AG08396 (cell line): ENCODE data around the gene ZNF579.
A peak's percentile ranks its signal among the peaks of the same experiment; 100 is the strongest.
"Not testable (repeated sequence)": the region's sequence is repeated elsewhere in the genome, so short reads cannot be mapped to it uniquely, and the experiment has no call there.

Experiments used
- DNase-seq: peaks from one replicate; pipeline ENCODE4 v3.0.0; 2012; ENCODE audit warnings: low spot score, mixed read lengths

ZNF579 gene

GRCh38 chr19:55593096-55593772 lies 12.6 kb upstream of the ZNF579 start:
- DNase-seq, result no peak

GRCh38 chr19:55592391-55593090 lies 11.9 kb upstream of the ZNF579 start:
- no peak for DNase-seq

DNA sequence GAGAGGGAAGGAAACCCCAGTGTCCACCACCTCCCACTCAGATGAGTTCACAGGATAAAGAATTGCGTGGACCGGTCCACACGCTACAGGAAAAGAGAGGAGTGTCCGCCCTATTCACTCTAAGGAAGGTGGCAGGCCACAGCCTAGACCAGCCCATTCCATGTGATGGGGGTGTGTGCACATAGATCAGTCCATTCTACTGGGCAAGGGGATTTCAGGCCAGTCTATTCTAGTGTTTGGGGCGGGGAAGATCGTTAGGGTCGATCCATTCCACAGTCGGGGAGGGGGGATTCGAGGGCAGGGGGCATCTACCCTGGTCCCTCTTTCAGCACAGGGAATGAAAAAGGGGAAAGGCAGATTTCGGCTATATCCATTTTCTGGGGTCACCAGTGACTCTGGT lies 10.9 kb upstream of the ZNF579 start:
- DNase-seq, result no peak

- DNase-seq, result no peak
These were observed 10.0 kb upstream of the ZNF579 start for GRCh38 chr19:55590617-55591016.

GRCh38 chr19:55590109-55590508 lies 9.5 kb upstream of the ZNF579 start:
- no peak for DNase-seq

- DNase-seq, result no peak
These were observed 8.1 kb upstream of the ZNF579 start for GRCh38 chr19:55588738-55589137.

DNA sequence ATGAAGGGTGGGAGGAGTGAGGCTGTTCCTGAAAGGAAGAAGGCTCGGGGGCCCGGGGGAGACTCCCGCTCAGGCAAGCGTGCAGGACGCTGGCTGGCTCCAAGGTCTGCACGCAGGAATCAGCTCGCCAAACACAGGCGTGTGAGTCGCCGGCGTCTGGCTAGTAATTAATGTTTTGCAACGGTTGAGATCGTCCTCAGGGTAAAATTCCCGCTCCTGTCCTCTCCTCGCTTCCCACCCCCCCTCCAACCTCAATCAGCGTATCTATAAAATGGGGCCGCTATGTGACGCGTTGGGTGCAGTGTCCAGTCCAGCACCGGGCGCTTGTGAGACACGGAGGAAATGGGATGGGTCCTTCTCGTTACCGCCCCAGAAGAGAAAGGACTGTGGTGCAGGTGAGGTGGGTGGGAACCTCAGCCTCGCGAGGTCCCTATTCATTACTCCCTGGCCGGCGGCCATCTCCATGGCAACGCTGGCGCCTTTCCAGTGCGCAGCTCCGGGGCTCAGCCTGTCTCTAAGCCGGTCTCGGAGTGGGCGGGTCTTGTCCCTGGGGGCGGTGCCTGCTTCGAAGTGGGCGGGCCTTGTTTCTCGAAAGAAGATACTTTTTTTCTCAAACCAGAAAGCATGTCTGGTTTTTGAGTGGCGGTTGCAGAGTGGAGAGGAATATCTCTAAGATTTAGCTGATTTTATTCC lies 6.5 kb upstream of the ZNF579 start:
- peak; percentile 97 for DNase-seq

- DNase-seq, result peak; percentile 75
These were observed 5.2 kb upstream of the ZNF579 start for GRCh38 chr19:55585658-55586339.

DNA sequence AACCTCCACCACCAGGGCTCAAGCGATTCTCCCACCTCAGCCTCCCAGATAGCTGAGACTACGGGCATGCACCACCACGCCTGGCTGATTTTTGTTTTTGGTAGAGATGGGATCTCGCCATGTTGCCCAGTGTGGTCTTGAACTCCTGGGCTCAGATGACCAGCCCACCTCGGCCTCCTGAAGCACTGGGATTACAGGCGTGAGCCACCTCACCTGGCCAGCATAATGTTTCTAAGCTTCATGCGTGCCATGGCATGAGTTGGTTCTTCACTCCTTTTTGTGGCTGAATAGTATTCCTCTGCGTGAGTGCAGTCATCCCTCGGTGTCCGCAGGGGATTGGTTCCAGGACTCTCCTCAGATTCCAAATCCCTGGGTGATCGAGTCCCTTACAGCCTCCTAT lies 4.2 kb upstream of the ZNF579 start:
- no peak for DNase-seq

DNA sequence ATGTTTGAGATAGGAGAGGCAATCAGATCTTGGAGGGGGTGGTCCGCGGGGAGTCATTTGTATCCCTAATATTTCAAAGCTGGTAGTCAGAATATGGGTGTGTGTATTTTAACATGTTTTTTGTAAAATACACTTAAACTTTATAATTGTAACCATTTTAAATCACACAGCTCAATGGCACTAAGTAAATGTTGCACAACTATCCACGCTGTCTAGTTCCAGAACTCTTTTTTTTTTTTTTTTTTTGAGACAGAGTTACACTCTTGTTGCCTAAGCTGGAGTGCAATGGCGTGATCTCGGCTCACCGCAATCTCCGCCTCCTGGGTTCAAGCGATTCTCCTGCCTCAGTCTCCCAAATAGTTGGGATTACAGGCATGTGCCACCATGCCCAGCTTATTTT lies 3.2 kb upstream of the ZNF579 start:
- not testable (repeated sequence) for DNase-seq

DNA sequence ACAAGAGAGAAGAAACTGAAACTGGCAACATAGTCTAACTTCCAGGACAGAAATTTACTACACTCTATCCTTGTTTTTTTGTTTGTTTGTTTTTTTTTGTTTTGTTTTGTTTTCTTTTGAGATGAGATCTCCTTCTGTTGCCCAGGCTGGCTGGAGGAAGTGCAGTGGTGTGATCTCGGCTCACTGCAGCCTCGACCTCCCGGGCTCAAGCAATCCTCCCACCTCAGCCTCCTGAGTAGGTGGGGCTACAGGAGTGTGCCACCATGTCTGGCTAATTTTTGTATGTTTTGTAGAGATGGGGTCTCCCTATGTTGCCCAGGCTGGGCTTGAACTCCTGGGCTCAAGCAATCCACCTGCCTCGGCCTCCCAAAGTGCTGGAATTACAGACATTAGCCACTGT lies 1.6 kb upstream of the ZNF579 start:
- DNase-seq, result not testable (repeated sequence)

DNA sequence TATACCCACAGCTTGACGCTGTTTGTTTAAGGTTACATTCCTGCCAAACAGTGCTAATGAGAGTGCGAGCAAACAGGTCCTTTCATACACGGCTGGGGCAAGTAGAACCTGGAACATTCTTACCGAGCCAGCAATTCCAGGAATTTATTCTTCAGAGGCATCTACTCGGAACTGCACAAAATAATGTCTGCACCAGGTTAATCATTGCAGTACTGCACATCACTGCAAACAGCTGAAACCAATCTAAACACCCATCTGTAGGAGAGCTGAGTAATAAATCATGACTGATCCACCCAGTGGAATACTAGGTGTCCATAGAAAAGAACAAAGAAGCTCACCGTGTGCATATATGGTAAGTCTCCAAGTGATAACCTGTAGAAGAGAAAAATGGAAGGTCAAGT lies 1.2 kb upstream of the ZNF579 start:
- DNase-seq, result no peak

- no peak for DNase-seq
These were observed 636 bp upstream of the ZNF579 start for GRCh38 chr19:55581145-55581822.

DNA sequence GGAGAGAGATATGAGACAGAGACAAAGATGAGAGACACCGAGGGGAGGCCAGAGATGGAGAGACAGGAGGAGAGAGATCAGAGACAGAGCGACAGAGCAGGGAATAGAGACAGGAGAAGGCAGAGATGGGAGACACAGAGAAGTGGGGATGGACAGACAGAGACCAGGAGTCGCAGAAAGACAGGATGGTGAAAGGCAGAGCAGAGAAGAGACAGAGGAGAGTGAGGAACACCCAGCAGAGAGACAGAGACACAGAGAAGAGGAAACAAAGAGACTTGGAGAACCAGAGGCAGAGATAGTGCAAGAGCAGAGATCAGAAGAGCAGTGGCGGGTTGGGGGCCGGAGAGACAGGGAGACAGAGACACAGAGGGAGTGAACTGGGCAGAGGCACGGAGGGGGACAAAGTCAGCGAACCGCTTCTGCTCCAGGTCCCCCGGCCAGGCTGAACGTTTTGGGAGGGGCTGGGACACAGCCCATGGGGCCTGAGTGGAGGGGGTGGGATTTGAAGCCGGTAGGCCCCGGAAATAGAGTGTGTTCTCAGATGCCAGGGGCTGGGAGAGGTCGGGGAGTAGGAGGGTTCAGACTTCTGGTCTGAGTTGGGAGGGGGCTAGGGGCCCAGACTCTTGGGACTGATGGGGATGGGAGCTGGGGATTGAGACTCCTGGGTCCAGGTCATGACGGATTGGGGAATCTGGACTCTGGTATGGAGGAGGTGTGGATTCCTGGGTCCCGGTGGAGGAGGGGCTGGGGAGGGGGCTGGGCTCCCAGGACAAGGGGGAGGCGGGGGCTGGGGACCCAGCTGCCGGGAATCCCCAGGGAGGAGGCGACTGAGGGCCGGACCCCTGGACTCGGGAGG lies 654 bp downstream of the ZNF579 start:
- peak; percentile 53 for DNase-seq

DNA sequence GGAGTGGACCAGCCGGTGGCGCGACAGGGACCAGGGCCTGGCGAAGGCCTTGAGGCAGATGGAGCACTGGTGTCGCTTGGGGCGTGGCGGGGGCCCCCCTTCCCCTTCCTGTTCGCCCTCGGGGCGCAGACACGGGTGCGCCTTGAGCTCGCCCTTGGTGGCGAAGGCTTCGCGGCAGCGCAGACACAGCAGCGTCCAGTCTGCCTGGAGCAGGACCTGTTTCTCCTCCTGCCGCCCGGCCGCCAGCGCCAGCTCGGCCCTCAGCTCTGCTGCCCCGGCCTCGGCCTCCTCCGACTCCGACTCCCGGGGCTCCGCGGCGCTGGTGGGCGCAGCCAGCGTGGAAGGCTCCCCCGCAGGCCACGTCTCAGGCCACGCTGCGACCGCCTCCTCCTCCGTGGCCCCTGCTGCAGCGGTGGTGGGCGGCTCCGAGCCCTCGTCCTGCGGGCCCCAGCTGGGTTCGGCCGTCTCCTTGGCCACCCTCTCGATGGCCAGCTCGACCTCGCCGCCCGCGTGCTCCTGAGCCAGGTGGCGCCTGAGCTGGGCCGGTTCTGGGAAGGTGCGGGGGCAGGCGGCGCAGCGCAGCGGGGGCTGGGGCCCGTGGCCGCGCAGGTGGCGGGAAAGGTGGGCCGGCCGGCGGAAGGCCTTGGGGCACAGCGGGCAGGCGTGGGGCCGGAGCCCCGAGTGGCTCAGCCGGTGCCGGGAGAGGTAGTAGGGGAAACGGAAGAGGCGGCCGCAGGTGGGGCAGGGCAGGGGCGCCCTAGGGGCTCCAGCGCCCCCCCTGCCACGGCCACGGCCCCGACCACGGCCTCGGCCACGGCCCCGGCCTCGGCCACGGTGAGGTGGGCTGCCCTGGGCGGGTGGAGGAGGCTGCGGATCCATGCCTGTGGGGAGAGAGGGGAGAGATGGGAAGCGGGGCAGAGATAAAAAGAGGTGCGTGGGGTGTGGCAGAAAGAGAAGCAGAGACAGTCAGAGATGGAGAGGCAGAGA lies 1.6 kb downstream of the ZNF579 start:
- DNase-seq, result no peak

DNA sequence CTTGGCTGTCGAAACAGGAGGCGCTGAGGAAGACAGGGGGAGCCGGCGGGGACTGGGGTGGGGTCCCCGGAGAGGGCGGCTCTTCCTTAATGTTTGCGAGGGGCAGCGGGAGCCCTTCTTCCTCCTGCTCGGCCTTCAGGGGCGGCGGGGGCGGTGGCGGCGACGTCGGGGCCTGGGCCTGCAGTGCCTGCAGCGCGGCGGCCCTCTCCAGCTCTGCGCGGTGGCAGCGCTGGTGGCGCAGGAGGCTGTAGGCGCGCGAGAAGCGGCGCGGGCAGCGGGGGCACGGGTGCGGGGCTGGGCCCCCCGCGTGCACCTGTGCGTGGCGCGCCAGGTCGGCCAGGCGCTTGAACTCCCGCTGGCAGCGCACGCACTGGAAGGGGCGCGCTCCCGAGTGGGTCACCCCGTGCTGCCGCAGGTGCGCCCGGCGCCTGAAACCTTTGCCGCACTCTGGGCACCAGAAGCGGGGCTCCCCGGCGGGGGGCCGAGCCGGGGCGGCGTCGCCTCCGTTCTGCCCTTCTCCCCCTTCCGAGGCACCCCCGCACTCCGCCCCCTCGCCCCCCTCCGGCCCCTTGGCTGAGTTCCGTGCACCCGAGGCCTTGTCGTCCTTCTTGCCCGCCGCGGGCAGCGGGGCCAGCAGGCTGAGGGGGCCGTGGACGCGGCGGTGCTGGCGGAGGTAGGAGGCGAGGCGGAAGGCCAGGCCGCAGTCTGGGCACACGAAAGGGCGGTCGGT lies 2.5 kb downstream of the ZNF579 start:
- no peak for DNase-seq

DNA sequence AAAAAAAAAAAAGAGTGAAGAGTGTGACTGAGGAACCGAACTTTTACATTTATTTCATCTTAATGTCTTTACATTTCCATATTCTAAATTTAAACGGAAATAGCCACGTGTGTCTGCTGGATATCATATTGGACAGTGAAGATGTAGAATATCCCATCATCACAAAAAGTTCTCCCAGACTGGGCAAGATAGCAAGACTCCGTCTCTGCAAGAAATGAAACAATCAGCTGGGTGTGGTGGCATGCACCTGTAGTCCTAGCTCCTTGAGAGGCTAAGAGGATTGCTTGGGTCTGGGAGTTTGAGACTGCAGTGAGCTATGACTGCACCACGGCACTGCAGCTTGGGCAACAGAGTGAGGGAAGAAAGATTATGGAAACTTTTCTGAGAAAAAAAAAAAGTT lies 3.9 kb downstream of the ZNF579 start:
- no peak for DNase-seq

- DNase-seq, result not testable (repeated sequence)
These were observed 6.7 kb downstream of the ZNF579 start for GRCh38 chr19:55573929-55574328.

- DNase-seq, result not testable (repeated sequence)
These were observed 11.2 kb downstream of the ZNF579 start for GRCh38 chr19:55569477-55569876.
